GM18498 (cell line): ENCODE measurements around the gene OLFM1.
"Not testable (repeated sequence)": the region's sequence is repeated elsewhere in the genome, so short reads cannot be mapped to it uniquely, and the experiment has no call there.

Experiments
- ATAC-seq: cut with Tn5 transposase; IDR thresholded peaks from one replicate; pipeline ENCODE4 v1.9.1; 2021; ENCODE audit warnings: mild to moderate bottlenecking, moderate library complexity; ENCODE audit not compliant: unreplicated experiment

OLFM1 gene

GRCh38 chr9:135056541-135056940 lies 30.9 kb upstream of the OLFM1 start:
- no peak for ATAC-seq

GRCh38 chr9:135060461-135061116 lies 26.9 kb upstream of the OLFM1 start:
- ATAC-seq: no peak

GRCh38 chr9:135061441-135061840 lies 26.0 kb upstream of the OLFM1 start:
- ATAC-seq: no peak

GRCh38 chr9:135062254-135062653 lies 25.2 kb upstream of the OLFM1 start:
- no peak for ATAC-seq

- not testable (repeated sequence) for ATAC-seq
Measured at GRCh38 chr9:135063466-135063865, 24.0 kb upstream of the OLFM1 start.

- ATAC-seq: not testable (repeated sequence)
Measured at GRCh38 chr9:135063888-135064287, 23.6 kb upstream of the OLFM1 start.

GRCh38 chr9:135065151-135065550 lies 22.3 kb upstream of the OLFM1 start:
- ATAC-seq: no peak

GRCh38 chr9:135065804-135066203 lies 21.7 kb upstream of the OLFM1 start:
- ATAC-seq: no peak

GRCh38 chr9:135066291-135066690 lies 21.2 kb upstream of the OLFM1 start:
- no peak for ATAC-seq

- no peak for ATAC-seq
Measured at GRCh38 chr9:135067096-135067710, 20.3 kb upstream of the OLFM1 start.

- ATAC-seq: no peak
Measured at GRCh38 chr9:135068776-135069415, 18.6 kb upstream of the OLFM1 start.

GRCh38 chr9:135069558-135070197 lies 17.8 kb upstream of the OLFM1 start:
- no peak for ATAC-seq

GRCh38 chr9:135070198-135070951 lies 17.1 kb upstream of the OLFM1 start:
- no peak for ATAC-seq

GRCh38 chr9:135070964-135071735 lies 16.3 kb upstream of the OLFM1 start:
- ATAC-seq: no peak

- ATAC-seq: no peak
Measured at GRCh38 chr9:135073081-135073740, 14.3 kb upstream of the OLFM1 start.

- no peak for ATAC-seq
Measured at GRCh38 chr9:135073741-135074305, 13.6 kb upstream of the OLFM1 start.

GRCh38 chr9:135074354-135075233 lies 12.9 kb upstream of the OLFM1 start:
- ATAC-seq: no peak
